GM23338 (cell line): ENCODE results near the gene HMHB1. TPM values are rescaled to one million over a fixed set of nuclear protein-coding genes. Genes with fewer than 3 reads are reported as not detected.

ENCODE experiments used
- ATAC-seq: fragments of 200-7000 bp; cut with Tn5 transposase; 3 replicates; pipeline ENCODE4 v1.9.1; 2020
- DNase-seq: peaks from one replicate; pipeline ENCODE4 v3.0.0-alpha.2; 2015; ENCODE audit warnings: low spot score
- H2AFZ ChIP-seq: fragments of 200-600 bp; sonication (generic); 2 replicates; pipeline ENCODE4 v1.8.0; 2016; ENCODE audit warnings: antibody characterized with exemption, mild to moderate bottlenecking, moderate library complexity
- H3F3A ChIP-seq: fragments of 200-600 bp; sonication (generic); replicated peaks from 2 replicates; pipeline ENCODE4 v1.8.0; 2017; ENCODE audit warnings: antibody characterized with exemption, mixed run types, low read depth
- H3K27ac ChIP-seq: fragments of 200-600 bp; sonication (generic); 2 replicates; pipeline ENCODE4 v1.6.1; 2016; ENCODE audit warnings: low read depth
- H3K27me3 ChIP-seq: fragments of 200-600 bp; sonication (generic); 2 replicates; pipeline ENCODE4 v1.8.0; 2016; ENCODE audit warnings: mild to moderate bottlenecking, mixed run types, moderate library complexity; ENCODE audit not compliant: insufficient read depth
- H3K36me3 ChIP-seq: fragments of 200-600 bp; sonication (generic); 2 replicates; pipeline ENCODE4 v1.8.0; 2016; ENCODE audit warnings: mild to moderate bottlenecking; ENCODE audit not compliant: insufficient read depth
- H3K4me1 ChIP-seq: fragments of 200-600 bp; sonication (generic); 2 replicates; pipeline ENCODE4 v1.8.0; 2016; ENCODE audit warnings: mild to moderate bottlenecking, moderate library complexity; ENCODE audit not compliant: insufficient read depth
- H3K4me2 ChIP-seq: fragments of 200-600 bp; sonication (generic); 2 replicates; pipeline ENCODE4 v1.7.1; 2017; ENCODE audit warnings: mixed run types
- H3K4me3 ChIP-seq: fragments of 200-600 bp; sonication (generic); 2 replicates; pipeline ENCODE4 v1.6.1; 2016; ENCODE audit warnings: mixed run types
- H3K79me2 ChIP-seq: fragments of 200-600 bp; sonication (generic); replicated peaks from 2 replicates; pipeline ENCODE4 v1.8.0; 2017; ENCODE audit warnings: mild to moderate bottlenecking; ENCODE audit not compliant: insufficient read depth
- H3K9me2 ChIP-seq: fragments of 200-600 bp; sonication (generic); 2 replicates; pipeline ENCODE4 v1.8.0; 2017; ENCODE audit not compliant: insufficient read depth
- H4K20me1 ChIP-seq: fragments of 200-600 bp; sonication (generic); replicated peaks from 2 replicates; pipeline ENCODE4 v1.8.0; 2017; ENCODE audit warnings: mild to moderate bottlenecking; ENCODE audit not compliant: insufficient read depth
- H3K27ac Mint-ChIP-seq: 2 replicates; pipeline ENCODE4 v1.8.0; 2020; ENCODE audit warnings: inconsistent platforms, mild to moderate bottlenecking, moderate library complexity, mixed read lengths
- H3K27me3 Mint-ChIP-seq: 3 replicates; pipeline ENCODE4 v1.8.0; 2022; ENCODE audit warnings: low read depth, mild to moderate bottlenecking, moderate library complexity, mixed read lengths, inconsistent platforms; ENCODE audit not compliant: insufficient read depth, poor library complexity
- H3K36me3 Mint-ChIP-seq: 3 replicates; pipeline ENCODE4 v1.8.0; 2021; ENCODE audit warnings: low read depth, mild to moderate bottlenecking, inconsistent platforms, moderate library complexity, mixed read lengths
- H3K4me1 Mint-ChIP-seq: 3 replicates; pipeline ENCODE4 v1.8.0; 2020; ENCODE audit warnings: mild to moderate bottlenecking, inconsistent platforms, mixed read lengths
- H3K4me3 Mint-ChIP-seq: 3 replicates; pipeline ENCODE4 v1.8.0; 2021; ENCODE audit warnings: moderate library complexity, mild to moderate bottlenecking, inconsistent platforms, mixed read lengths
- H3K9me3 Mint-ChIP-seq: 3 replicates; pipeline ENCODE4 v1.8.0; 2020; ENCODE audit warnings: moderate library complexity, mild to moderate bottlenecking, inconsistent platforms, mixed read lengths
- CREB1 ChIP-seq: fragments of 250-450 bp; sonication (Bioruptor Pico); IDR thresholded peaks from 2 replicates; pipeline ENCODE4 v1.5.0; 2020; ENCODE audit warnings: low read depth, mild to moderate bottlenecking, moderate library complexity
- CTCF ChIP-seq, 2 experiments: fragments of 200-600 bp in 1 of 2; sonication (generic) in 1 of 2; conservative IDR thresholded peaks; 2 replicates each; pipeline versions ENCODE4 v1.5.1 to v1.6.1; 2016 to 2017; ENCODE audit warnings: antibody characterized with exemption in 2 of 2, low read depth in 2 of 2, mild to moderate bottlenecking in 2 of 2, moderate library complexity in 1 of 2
- ETS1 ChIP-seq: IDR thresholded peaks from 2 replicates; pipeline ENCODE4 v1.6.1; 2016; ENCODE audit warnings: antibody characterized with exemption
- JUNB ChIP-seq: IDR thresholded peaks from one replicate; pipeline ENCODE4 v1.6.1; 2016; ENCODE audit warnings: antibody characterized with exemption; ENCODE audit not compliant: unreplicated experiment
- NANOG ChIP-seq: IDR thresholded peaks from 2 replicates; pipeline ENCODE4 v1.6.1; 2016; ENCODE audit warnings: antibody characterized with exemption, borderline replicate concordance
- REST ChIP-seq: IDR thresholded peaks from one replicate; pipeline ENCODE4 v1.6.1; 2018; ENCODE audit warnings: antibody characterized with exemption; ENCODE audit not compliant: unreplicated experiment
- STAT1 ChIP-seq: IDR thresholded peaks from one replicate; pipeline ENCODE4 v1.6.1; 2016; ENCODE audit warnings: antibody characterized with exemption; ENCODE audit not compliant: unreplicated experiment
- ZNF114 ChIP-seq: fragments of 250-450 bp; sonication (Bioruptor Pico); IDR thresholded peaks from 2 replicates; pipeline ENCODE4 v1.5.0; 2020; ENCODE audit warnings: mild to moderate bottlenecking, moderate library complexity
- ZNF331 ChIP-seq: fragments of 250-450 bp; sonication (Bioruptor Pico); IDR thresholded peaks from 2 replicates; pipeline ENCODE4 v1.5.0; 2020; ENCODE audit warnings: low read depth, mild to moderate bottlenecking, moderate library complexity
- ZNF462 ChIP-seq: fragments of 250-450 bp; sonication (Bioruptor Pico); IDR thresholded peaks from 2 replicates; pipeline ENCODE4 v1.5.0; 2020; ENCODE audit warnings: mild to moderate bottlenecking, moderate library complexity
- polyA plus RNA-seq: library from polyadenylated mRNA; unstranded; fragments of >200 nt; fragmentation: Nextera tagmentation; extraction: Ambion mirVana; gene quantifications from 2 replicates; pipeline ENCODE4 v1.2.1, GENCODE V29; 2016
- total RNA-seq: library from RNA; depleted of rRNA; stranded (reverse); fragments of >200 nt; shearing (Covaris generic); gene quantifications from 2 replicates; pipeline ENCODE4 v1.2.3, GENCODE V29; 2014

HMHB1 gene
- total and polyA plus RNA-seq, 2 experiments from 2014 or later = not detected

- H3K4me1 ChIP-seq = no peaks in the 10 kb centered on the region
- no peaks in the 10 kb centered on the region for H3K9me3 Mint-ChIP-seq
- peak overlapping the region; percentile 80 for H2AFZ ChIP-seq
- H3K36me3 ChIP-seq = no peaks in the 10 kb centered on the region
- no peaks in the 10 kb centered on the region for H3K36me3 Mint-ChIP-seq
- no peaks in the 10 kb centered on the region for H3K9me2 ChIP-seq
- TF ChIP-seq JUNB (no peak), ZNF331 (no peak)
- no peak overlapping the region for H3K27ac Mint-ChIP-seq
- H3K4me1 Mint-ChIP-seq = peaks cover 8% of the 10 kb centered on the region; the same call in 2 of the 3 replicates
- H3K4me3 ChIP-seq = no peak overlapping the region
- no peak overlapping the region for H3K4me2 ChIP-seq
- H4K20me1 ChIP-seq = no peaks in the 10 kb centered on the region
- ATAC-seq (peak; percentile 73), DNase-seq (no peak)
- no peak overlapping the region for H3K27ac ChIP-seq
- no peak overlapping the region for H3K4me3 Mint-ChIP-seq
- no peaks in the 10 kb centered on the region for H3K79me2 ChIP-seq
- peaks cover 2% of the 10 kb centered on the region for H3K27me3 Mint-ChIP-seq
- H3K27me3 ChIP-seq = no peaks in the 10 kb centered on the region
- H3F3A ChIP-seq = no peaks in the 10 kb centered on the region
These were observed 40.4 kb upstream of the HMHB1 start for GRCh38 chr5:143771602-143772001.

GRCh38 chr5:143772621-143773020 is 39.3 kb upstream of the HMHB1 start:
- DNase-seq = no peak
- no peaks in the 10 kb centered on the region for H3K36me3 ChIP-seq
- no peaks in the 10 kb centered on the region for H3F3A ChIP-seq
- no peak overlapping the region for H3K27ac Mint-ChIP-seq
- H3K27me3 ChIP-seq = no peaks in the 10 kb centered on the region
- H3K36me3 Mint-ChIP-seq = no peaks in the 10 kb centered on the region
- ATAC-seq = no peak
- H4K20me1 ChIP-seq = no peaks in the 10 kb centered on the region
- no peak overlapping the region for H3K27ac ChIP-seq
- no peak overlapping the region for H3K4me3 ChIP-seq
- H3K9me3 Mint-ChIP-seq = no peaks in the 10 kb centered on the region
- no peak overlapping the region for H3K4me2 ChIP-seq
- no peak overlapping the region for H3K4me3 Mint-ChIP-seq
- no peaks in the 10 kb centered on the region for H3K4me1 ChIP-seq
- H3K27me3 Mint-ChIP-seq = peaks cover 2% of the 10 kb centered on the region
- H3K9me2 ChIP-seq = no peaks in the 10 kb centered on the region
- H3K79me2 ChIP-seq = no peaks in the 10 kb centered on the region
- no peak overlapping the region for H2AFZ ChIP-seq
- peaks cover 8% of the 10 kb centered on the region; the same call in 2 of the 3 replicates for H3K4me1 Mint-ChIP-seq
- TF ChIP-seq JUNB (no peak), NANOG (no peak), REST (no peak), ZNF114 (CRISPR knock-in tag) (no peak), CTCF (conservative IDR thresholded peaks at IDR 0.05; ENCODE audit: low read depth in 2 of 2) (no peak), STAT1 (no peak), ZNF462 (CRISPR knock-in tag) (no peak), ETS1 (no peak), CREB1 (CRISPR knock-in tag) (no peak), ZNF331 (no peak)
